ENCODE measurements around the gene RNF14. TPM values are rescaled to one million over a fixed set of nuclear protein-coding genes. Genes with fewer than 3 reads are reported as not detected.

The RNF14 gene
- total and polyA plus RNA-seq, 2 of the 8 experiments (the other 6 are each of a cell fraction or from before 2014, with no cell fraction given): 4.7 to 20.2 TPM

DNA sequence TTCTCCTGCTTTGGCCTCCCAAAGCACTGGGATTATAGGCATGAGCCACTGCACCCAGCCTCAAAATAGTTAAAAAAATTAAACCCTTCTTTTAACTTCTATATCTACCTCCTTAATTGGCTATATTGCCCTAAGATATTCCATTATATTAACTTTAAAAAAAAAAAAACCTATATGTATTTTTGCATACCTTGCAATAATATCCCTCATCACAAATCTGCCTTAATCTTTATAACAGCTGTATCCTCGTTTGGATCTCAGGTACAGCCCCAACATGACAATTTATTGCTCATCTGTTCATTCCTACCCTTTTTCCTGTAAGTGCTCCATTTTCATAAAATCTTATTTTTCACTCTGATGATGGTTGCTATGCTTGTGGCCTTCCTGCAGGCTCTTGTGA lies 31.3 kb downstream of the RNF14 start (continued):
- TF ChIP-seq PHF8 (conservative IDR thresholded peaks at IDR 0.05; ENCODE audit: low read depth, low read length) (no peak), SP1 (IDR thresholded peaks at IDR 0.05; ENCODE audit: low read depth, low read length) (no peak), JUND (IDR thresholded peaks at IDR 0.05; ENCODE audit: low read length) (no peak), BCL11A (IDR thresholded peaks at IDR 0.05; ENCODE audit: low read depth in 2 of 2, low read length in 2 of 2) (no peak), NANOG (IDR thresholded peaks at IDR 0.05; ENCODE audit: insufficient read depth, low read depth, low read length, poor library complexity, severe bottlenecking) (no peak)
- TF ChIP-seq, protein P1, sequence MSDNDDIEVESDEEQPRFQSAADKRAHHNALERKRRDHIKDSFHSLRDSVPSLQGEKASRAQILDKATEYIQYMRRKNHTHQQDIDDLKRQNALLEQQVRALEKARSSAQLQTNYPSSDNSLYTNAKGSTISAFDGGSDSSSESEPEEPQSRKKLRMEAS (IDR thresholded peaks at IDR 0.05): no peak

All from H1 (cell line).